Measurements from ENCODE around the gene SUSD5.

DNA sequence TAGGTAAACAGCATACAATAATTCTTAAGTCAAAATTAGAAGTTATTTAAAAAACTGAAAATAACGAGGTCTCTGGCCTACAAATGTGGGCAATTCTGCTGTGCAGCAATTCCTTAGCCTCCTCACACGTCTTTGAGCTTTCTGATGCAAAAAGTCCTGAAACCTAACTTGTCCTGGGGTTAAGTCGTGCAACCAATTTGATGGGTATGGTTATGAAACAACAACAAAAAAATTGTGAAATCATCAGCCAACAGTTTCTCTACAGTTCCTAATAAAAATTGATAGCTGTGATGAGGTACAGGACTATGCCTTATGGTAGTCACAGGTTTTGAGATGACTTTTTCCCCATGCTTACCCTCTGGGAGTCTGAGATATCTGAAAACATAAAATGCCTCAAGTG lies 115.1 kb downstream of the SUSD5 start:
- TF ChIP-seq, protein P1, sequence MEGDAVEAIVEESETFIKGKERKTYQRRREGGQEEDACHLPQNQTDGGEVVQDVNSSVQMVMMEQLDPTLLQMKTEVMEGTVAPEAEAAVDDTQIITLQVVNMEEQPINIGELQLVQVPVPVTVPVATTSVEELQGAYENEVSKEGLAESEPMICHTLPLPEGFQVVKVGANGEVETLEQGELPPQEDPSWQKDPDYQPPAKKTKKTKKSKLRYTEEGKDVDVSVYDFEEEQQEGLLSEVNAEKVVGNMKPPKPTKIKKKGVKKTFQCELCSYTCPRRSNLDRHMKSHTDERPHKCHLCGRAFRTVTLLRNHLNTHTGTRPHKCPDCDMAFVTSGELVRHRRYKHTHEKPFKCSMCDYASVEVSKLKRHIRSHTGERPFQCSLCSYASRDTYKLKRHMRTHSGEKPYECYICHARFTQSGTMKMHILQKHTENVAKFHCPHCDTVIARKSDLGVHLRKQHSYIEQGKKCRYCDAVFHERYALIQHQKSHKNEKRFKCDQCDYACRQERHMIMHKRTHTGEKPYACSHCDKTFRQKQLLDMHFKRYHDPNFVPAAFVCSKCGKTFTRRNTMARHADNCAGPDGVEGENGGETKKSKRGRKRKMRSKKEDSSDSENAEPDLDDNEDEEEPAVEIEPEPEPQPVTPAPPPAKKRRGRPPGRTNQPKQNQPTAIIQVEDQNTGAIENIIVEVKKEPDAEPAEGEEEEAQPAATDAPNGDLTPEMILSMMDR (IDR thresholded peaks at IDR 0.05 in 8 of 11, conservative IDR thresholded peaks at IDR 0.05 in 3 of 11) = no peak
- TF ChIP-seq POLR2A (IDR thresholded peaks at IDR 0.05) = no peak
